Caki2 (cell line): ENCODE measurements around the gene AKAP14. TPM values are rescaled to one million over a fixed set of nuclear protein-coding genes. Genes with fewer than 3 reads are reported as not detected.
"Not testable (repeated sequence)": the region's sequence is repeated elsewhere in the genome, so short reads cannot be mapped to it uniquely, and the experiment has no call there.

Experiments
- DNase-seq: peaks from one replicate; pipeline ENCODE4 v3.0.0-alpha.2; 2015; ENCODE audit warnings: low read depth
- in situ Hi-C: cut with HindIII; loops from 2 replicates; pipeline ENCODE4 v1.10.0; 2016; ENCODE audit warnings: low sequenced_read_pairs, low pct_unique_long_range_greater_than_20kb, mixed read lengths
- total RNA-seq: library from RNA; depleted of rRNA; stranded (reverse); fragments of >200 nt; shearing (Covaris generic); gene quantifications from 2 replicates; pipeline ENCODE4 v1.2.3, GENCODE V29; 2014; ENCODE audit warnings: low replicate concordance; rRNA removed

The AKAP14 gene
- 0.14 TPM in 1 of 2 replicates, not detected in the other for total RNA-seq

GRCh38 chrX:119895843-119896326 lies at the start of gene AKAP14:
AKAP14 (plus strand) TSS chrX:119895893; CDS start chrX:119903224, 7,331 bp downstream.
- DNase-seq: no peak
- in situ Hi-C loops: no loop called here

- peak; percentile 95 for DNase-seq
- in situ Hi-C loops: no loop called here
These were observed 43.0 kb upstream of the AKAP14 start, which contains the start of gene UPF3B for GRCh38 chrX:119852382-119853353. UPF3B (minus strand) TSS chrX:119852963; CDS start chrX:119852928, 35 bp downstream.

- peak; percentile 6 for DNase-seq
- in situ Hi-C loops: no loop called here
These were observed 42.2 kb upstream of the AKAP14 start for GRCh38 chrX:119853444-119853843.

- DNase-seq: peak; percentile 21
- in situ Hi-C loops: no loop called here
These were observed 25.0 kb upstream of the AKAP14 start for GRCh38 chrX:119870626-119871131.

- in situ Hi-C loops: no loop called here
- DNase-seq: no peak
These were observed 24.5 kb upstream of the AKAP14 start for GRCh38 chrX:119871245-119871598.

- peak; percentile 87 for DNase-seq
- in situ Hi-C loops: no loop called here
These were observed 23.9 kb upstream of the AKAP14 start, which contains the start of the genes NDUFA1 and RNF113A for GRCh38 chrX:119871599-119872395. NDUFA1 (plus strand) TSS chrX:119871832; CDS start chrX:119871912, 80 bp downstream. RNF113A (minus strand) TSS chrX:119871733; CDS start chrX:119871613, 120 bp downstream.

GRCh38 chrX:119878740-119879139 lies 17.0 kb upstream of the AKAP14 start:
- in situ Hi-C loops: no loop called here

GRCh38 chrX:119880076-119880475 lies 15.6 kb upstream of the AKAP14 start:
- DNase-seq: no peak
- in situ Hi-C loops: no loop called here

More at GRCh38 chrX:119878740-119879139, 17.0 kb upstream of the AKAP14 start:
- no peak for DNase-seq

GRCh38 chrX:119880552-119881437 lies 14.9 kb upstream of the AKAP14 start:
- peak; percentile 37 for DNase-seq
- in situ Hi-C loops: no loop called here

- peak; percentile 88 for DNase-seq
- in situ Hi-C loops: no loop called here
These were observed 9.9 kb upstream of the AKAP14 start for GRCh38 chrX:119885554-119886428.

GRCh38 chrX:119887721-119888425 lies 7.8 kb upstream of the AKAP14 start:
- peak; percentile 30 for DNase-seq
- in situ Hi-C loops: no loop called here

- in situ Hi-C loops, DNase-seq: not testable (repeated sequence)
These were observed 5.1 kb upstream of the AKAP14 start for GRCh38 chrX:119890626-119891025.

GRCh38 chrX:119891961-119892692 lies 3.6 kb upstream of the AKAP14 start:
- in situ Hi-C loops, DNase-seq: not testable (repeated sequence)

GRCh38 chrX:119899125-119899524 lies 3.4 kb downstream of the AKAP14 start:
- in situ Hi-C loops: no loop called here
- DNase-seq: no peak

- no peak for DNase-seq
- in situ Hi-C loops: no loop called here
These were observed 5.3 kb downstream of the AKAP14 start for GRCh38 chrX:119900976-119901375.
